GDM1 (cell line): Measurements from ENCODE around the gene DMXL2.
"Not testable (repeated sequence)": the region's sequence is repeated elsewhere in the genome, so short reads cannot be mapped to it uniquely, and the experiment has no call there.

ENCODE experiments used
- DNase-seq: peaks from one replicate; lab custom pipeline; 2025; lab: John Stamatoyannopoulos, UW

Gene DMXL2

GRCh38 chr15:51484781-51485180, 137.8 kb downstream of the DMXL2 start:
- DNase-seq, result no peak

DNA sequence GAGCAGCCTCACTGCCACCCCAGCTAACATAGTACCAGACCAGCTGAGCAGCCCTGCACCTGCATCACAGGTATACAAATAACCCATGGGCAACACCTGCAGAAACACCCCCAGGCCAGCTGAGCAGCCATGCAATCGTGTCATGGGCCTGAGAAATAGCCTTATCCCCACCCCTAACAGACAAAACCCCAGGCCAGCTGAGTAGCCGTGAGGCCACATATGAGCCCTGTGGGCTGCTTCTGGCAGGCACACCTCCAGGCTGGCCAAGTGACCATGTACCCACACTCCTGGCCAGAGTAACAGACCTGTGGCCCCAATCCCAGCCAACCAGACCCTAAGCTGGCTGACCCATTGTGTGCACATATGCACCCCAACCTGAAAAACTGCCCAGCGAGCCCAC, 138.6 kb downstream of the DMXL2 start:
- DNase-seq, result no peak

- DNase-seq, result no peak
Observed at GRCh38 chr15:51483520-51483919, 139.1 kb downstream of the DMXL2 start.

DNA sequence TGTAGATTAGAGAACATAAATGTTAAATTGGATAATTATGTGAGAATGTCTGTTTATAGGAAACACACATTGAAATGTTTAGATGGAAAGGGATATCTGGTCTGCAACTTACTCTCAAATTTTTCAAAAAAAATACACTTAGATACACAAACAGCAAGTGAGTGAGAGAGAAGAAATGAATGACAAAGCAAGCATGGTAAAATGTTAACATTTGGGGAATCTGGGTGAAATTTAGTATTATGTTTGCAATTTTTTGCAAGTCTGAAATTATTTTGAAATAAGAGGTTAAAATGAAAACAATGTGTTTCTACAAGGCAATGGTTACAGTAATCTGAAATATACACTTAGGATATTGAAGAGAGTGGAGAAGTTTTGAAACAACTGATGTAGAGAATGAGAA, 146.8 kb downstream of the DMXL2 start:
- no peak for DNase-seq

- no peak for DNase-seq
Observed at GRCh38 chr15:51470512-51470911, 152.1 kb downstream of the DMXL2 start.

DNA sequence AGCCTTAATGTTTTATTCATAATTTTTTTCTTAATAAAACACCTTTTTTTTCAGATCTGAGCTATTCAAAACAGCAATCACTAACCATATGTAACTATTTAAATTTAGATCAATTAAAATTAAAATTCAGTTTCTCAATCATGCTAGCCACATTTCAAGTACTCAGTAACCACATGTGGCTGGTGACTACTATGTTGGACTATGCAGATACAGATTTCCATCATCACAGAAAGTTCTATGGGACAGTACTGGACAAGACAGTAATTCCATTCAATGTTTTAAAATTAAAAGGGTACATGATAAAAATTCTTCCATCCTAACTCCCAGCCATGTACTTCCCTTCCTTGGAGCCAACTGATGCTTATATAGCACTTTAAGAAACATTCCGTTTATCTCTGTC, 161.8 kb downstream of the DMXL2 start:
- no peak for DNase-seq

DNA sequence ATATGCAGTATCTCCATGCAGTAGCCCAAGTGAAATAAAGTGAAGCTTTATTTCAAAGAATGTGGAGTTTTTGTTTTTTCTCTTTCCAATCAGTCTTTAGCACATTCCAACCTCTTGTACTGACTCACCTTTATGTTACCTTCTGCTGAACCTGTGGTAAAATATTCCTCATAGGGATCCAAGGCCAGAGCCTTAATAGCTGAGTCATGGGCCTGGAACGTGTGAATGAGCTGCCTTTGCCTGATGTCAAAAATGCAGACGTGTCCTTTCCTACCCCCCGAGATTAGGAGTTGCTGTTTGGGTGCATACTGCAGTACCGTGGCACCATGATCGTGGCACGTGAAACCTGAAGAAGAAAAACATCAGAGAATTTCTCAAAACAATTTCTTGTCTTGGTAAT, 172.6 kb downstream of the DMXL2 start:
- no peak for DNase-seq

GRCh38 chr15:51448622-51449399, 173.8 kb downstream of the DMXL2 start:
- DNase-seq, result no peak

- no peak for DNase-seq
Observed at GRCh38 chr15:51447855-51448621, 174.5 kb downstream of the DMXL2 start.

GRCh38 chr15:51446029-51446744, 176.4 kb downstream of the DMXL2 start:
- not testable (repeated sequence) for DNase-seq

DNA sequence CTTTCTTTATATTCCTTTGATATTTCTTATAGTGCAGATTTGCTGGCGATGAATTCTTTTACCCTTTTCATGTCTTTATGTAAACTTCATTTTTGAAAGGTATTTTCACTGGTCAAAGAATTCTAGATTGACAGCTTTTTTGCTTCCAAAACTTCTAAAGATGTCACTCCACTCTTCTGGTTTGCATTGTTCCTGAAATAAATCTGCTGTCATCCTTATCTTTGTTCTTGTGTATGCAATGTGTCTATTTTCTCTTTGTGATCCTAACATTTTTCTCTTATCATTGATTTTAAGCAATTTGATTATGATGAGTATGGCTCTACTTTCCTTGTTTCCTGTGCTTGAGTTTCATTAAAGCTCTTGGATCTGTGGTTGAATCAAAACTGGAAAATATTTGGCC, 177.8 kb downstream of the DMXL2 start:
- no peak for DNase-seq

- DNase-seq, result no peak
Observed at GRCh38 chr15:51444112-51444511, 178.5 kb downstream of the DMXL2 start.

DNA sequence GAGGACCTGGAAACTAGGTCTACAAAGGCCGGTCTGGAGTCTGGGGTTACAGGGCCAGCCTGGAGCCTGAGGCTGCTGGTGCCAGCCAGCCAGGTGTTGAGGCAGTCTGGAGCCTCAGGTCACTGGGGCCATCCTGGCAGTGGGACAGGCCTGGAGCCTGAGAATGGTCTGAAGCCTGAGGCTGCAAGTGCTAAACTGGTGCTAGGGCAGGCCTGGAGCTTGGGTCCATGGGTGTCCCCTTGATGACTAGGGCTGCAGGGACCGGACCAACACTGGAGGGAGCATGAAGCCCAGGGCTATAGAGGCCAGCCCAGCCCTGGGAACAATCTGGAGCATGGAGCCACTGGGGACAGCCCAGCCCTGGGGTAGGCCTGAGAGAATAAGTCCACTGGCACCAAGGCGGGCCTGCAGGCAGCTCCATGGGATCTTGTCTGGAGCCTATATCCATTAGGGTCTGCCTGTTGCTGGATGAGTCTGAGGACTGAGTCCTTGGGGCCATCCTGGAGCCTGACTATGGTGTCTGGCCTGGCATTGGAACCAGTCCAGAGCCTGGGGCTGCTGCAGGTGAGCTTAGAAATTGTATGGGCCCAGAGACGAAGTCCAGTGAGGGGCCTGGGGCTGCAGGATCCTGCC, 179.2 kb downstream of the DMXL2 start:
- DNase-seq, result no peak

- DNase-seq, result no peak
Observed at GRCh38 chr15:51438526-51438925, 184.0 kb downstream of the DMXL2 start.

DNA sequence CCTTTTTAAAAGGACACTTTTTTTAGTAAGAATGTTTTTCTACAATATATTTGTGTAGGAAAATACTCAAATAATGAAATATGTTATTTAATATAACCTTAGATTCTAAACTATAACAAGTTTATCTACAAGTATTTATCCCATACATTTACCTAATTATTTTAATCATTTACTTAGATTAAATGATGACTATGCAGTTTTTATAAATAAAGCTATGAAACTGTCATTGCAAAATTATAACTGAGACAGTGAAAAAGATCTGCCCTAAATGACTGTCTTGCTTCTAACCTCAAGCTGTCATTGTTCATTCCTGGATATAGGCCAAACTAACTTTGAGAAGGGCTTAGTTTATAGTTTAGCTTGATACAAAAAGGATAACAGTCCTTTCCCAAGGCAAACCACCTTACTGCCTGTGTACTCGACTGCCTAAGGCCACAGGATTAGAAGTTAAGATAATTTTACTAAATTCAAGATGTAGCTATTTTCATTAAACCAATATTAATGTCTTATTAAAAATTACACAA, 197.0 kb downstream of the DMXL2 start:
- DNase-seq, result no peak

DNA sequence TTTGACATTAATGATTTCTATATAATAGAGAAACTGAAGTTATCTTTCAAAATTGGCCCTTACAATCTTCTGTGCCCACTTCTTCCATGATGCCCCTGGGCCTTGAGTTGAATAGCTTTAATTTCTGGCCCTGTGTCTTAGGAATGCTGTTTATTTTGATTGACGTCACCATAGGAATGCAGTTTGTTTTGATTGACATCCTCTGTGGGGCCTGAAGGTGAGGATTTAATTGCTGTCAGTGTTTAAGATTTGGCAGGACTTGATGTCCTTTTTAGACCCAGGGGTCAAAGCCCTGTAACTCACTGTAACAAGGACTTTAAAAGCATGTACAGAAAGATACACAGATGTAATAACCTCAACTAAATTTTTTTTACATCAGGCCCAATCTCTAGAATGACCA, 197.8 kb downstream of the DMXL2 start:
- DNase-seq, result no peak

DNA sequence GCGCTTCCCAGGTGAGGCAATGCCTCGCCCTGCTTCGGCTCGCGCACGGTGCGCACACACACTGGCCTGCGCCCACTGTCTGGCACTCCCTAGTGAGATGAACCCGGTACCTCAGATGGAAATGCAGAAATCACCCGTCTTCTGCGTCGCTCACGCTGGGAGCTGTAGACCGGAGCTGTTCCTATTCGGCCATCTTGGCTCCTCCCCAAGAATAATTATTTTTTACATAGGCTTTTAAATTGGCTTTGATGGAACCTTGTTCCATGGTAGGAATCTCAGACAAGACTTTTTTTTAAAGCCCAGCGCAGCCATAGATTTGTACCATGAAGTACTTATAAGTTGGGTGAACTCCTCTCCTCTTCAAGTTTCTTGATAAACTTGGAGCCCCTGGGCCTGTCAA, 199.5 kb downstream of the DMXL2 start:
- not testable (repeated sequence) for DNase-seq

DNA sequence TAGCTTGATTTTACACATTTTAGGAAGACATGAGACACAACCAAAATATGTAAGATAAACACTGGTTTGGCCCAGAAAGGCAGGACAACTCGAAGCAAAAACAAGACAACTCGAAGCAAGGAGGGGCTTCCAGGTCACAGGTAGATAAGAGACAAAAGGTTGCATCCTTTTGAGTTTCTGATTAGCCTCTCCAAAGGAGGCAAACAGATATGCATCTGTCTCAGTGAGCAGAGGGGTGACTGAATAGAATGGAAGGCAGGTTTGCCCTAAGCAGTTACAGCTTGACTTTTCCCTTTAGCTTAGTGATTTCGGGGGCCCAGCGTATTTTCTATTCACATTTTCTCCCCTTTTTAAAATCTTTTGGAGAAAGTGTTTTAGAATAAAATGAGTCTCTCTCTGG, 206.4 kb downstream of the DMXL2 start:
- DNase-seq, result no peak

DNA sequence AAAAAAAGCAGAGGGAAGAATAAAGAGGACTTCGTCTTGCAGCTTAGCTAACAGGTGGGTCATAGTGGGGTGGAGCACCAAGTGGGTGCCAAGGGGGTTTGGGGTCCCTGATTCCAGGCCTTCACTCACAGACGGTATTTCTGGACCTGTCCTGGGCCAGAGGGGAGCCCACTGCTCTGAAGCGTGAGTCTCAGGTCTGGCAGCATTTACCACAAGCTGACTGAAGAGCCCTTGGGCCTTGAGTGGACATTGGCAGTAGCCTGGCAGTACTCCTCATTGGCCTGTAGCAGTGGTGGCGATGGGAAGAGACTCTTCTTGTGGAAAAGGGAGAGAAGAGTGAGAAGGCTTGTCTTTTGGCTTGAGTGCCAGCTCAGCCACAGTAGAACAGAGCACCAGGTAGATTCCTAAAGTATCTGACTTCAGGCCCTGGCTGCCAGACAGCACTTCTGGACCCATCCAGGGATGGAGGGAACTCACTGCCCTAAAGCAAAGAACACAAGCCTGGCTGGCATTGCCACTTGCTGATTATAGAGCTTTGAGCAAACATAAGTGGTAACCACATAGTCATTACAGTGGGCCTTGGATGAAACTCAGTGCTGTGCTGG, 208.2 kb downstream of the DMXL2 start:
- no peak for DNase-seq

DNA sequence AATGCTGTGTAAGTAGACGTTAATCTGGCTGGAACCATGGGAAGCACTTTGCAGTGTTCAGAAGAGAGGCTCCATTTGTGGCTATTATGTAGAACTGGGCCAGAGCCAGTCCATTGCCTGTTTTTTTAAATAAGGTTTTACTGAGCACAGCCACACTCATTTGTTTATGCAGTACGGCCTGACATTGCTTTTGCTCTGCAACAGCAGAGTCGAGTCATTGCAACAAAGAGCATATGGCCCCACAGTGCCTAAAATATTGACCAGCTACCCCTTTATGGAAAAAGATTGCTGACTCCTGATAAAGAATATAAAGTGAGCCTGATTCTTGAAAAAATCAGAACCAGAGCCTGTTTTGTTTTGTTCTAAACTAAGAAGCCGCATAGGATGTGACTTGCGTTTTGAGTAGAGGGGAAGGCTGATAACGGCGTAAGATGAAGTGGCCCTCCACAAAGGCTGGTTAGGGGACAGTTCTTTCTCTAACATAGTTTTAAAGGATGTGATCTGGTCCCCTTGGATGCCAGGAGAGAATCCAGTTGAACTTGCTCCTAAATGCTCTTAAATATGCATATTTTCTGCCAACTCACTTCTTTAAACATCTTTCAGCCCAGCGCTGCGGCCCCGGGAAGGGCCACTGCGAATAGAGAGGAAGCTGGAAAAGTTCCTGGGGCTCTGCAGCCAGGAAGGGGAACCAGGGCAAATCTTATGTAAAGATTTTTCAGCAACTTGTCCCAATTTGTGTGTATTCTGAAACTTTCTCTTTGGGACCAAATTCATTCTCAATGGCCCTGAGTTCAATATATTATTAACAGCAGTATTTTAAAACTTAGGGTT, 216.7 kb downstream of the DMXL2 start:
- no peak for DNase-seq
